Left renal pelvis (tissue), 4 donors: ENCODE results near the gene DLL1. TPM values are rescaled to one million over a fixed set of nuclear protein-coding genes. Genes with fewer than 3 reads are reported as not detected.
"Not testable (repeated sequence)": the region's sequence is repeated elsewhere in the genome, so short reads cannot be mapped to it uniquely, and the experiment has no call there.

Experiments
- DNase-seq, 4 donors: peaks; one replicate each; pipeline ENCODE4 v3.0.0-alpha.2; 2013; ENCODE audit warnings: low read depth in 4 of 4, low spot score in 3 of 4
- polyA plus RNA-seq, 4 donors: library from polyadenylated mRNA; unstranded; fragments of 120-200 nt; gene quantifications; one replicate each; pipeline ENCODE4 v1.2.1, GENCODE V29; 2013; ENCODE audit not compliant: insufficient read length in 4 of 4

The DLL1 gene
- polyA plus RNA-seq, 4 donors: 2.7 to 13.5 (median 8.8) TPM

- no peak for DNase-seq
These were observed 21.6 kb downstream of the DLL1 start for GRCh38 chr6:170269151-170269845.

GRCh38 chr6:170268216-170269129 is 22.4 kb downstream of the DLL1 start:
- no peak for DNase-seq

- no peak for DNase-seq
These were observed 23.2 kb downstream of the DLL1 start for GRCh38 chr6:170267688-170268087.

GRCh38 chr6:170266061-170266825 is 24.6 kb downstream of the DLL1 start:
- no peak for DNase-seq

- no peak for DNase-seq
These were observed 25.2 kb downstream of the DLL1 start for GRCh38 chr6:170265655-170266054.

- not testable (repeated sequence) for DNase-seq
These were observed 26.2 kb downstream of the DLL1 start for GRCh38 chr6:170264644-170265043.

GRCh38 chr6:170264086-170264485 is 26.8 kb downstream of the DLL1 start:
- no peak for DNase-seq

GRCh38 chr6:170263410-170263809 is 27.5 kb downstream of the DLL1 start:
- DNase-seq: no peak

- DNase-seq: no peak
These were observed 28.3 kb downstream of the DLL1 start for GRCh38 chr6:170262489-170263088.

GRCh38 chr6:170261643-170262488 is 29.0 kb downstream of the DLL1 start:
- no peak for DNase-seq

GRCh38 chr6:170260686-170261085 is 30.2 kb downstream of the DLL1 start:
- DNase-seq: no peak

GRCh38 chr6:170259278-170259677 is 31.6 kb downstream of the DLL1 start:
- DNase-seq: no peak

GRCh38 chr6:170258407-170258806 is 32.5 kb downstream of the DLL1 start:
- DNase-seq: no peak

- no peak for DNase-seq
These were observed 33.5 kb downstream of the DLL1 start for GRCh38 chr6:170257376-170257775.

GRCh38 chr6:170256641-170257040 is 34.2 kb downstream of the DLL1 start:
- DNase-seq: no peak

- no peak for DNase-seq
These were observed 35.3 kb downstream of the DLL1 start for GRCh38 chr6:170255426-170256125.

- no peak for DNase-seq
These were observed 36.3 kb downstream of the DLL1 start for GRCh38 chr6:170254315-170255213.

- no peak for DNase-seq
These were observed 37.0 kb downstream of the DLL1 start for GRCh38 chr6:170253910-170254269.
